Stimulated activated CD4-positive, alpha-beta T cell treated with anti-CD3 and anti-CD28 coated beads, TNF-alpha, amount 100 ng/mL, for 48 hours (primary cell): ENCODE results near the gene ALDH18A1.

Experiments
- DNase-seq, 3 donors: peaks; one replicate each; pipeline ENCODE4 v3.0.0-alpha.2; 2020; ENCODE audit warnings: low read depth in 3 of 3

The ALDH18A1 gene

GRCh38 chr10:95556994-95557767 lies 99.3 kb downstream of the ALDH18A1 start:
- DNase-seq = no peak
